Activated CD8-positive, alpha-beta T cell treated with anti-CD3 and anti-CD28 coated beads for 36 hours (primary cell): Measurements from ENCODE around the gene RNF151. TPM values are rescaled to one million over a fixed set of nuclear protein-coding genes. Genes with fewer than 3 reads are reported as not detected.

Experiments used
- ATAC-seq: fragments of 200-7000 bp; cut with Tn5 transposase; one replicate; pipeline ENCODE4 v1.10.0; 2021; ENCODE audit warnings: mild to moderate bottlenecking, moderate library complexity
- CTCF ChIA-PET: fragments of 350-600 bp; sonication (Branson Sonifier 250); formaldehyde crosslinking; loops from one replicate; lab custom pipeline; 2021; ENCODE audit warnings: antibody characterized with exemption; lab: Charles Lee
- POLR2A ChIA-PET: fragments of 350-600 bp; sonication (Branson Sonifier 250); formaldehyde crosslinking; loops from one replicate; lab custom pipeline; 2021; ENCODE audit warnings: antibody characterized with exemption; lab: Charles Lee
- DNase-seq: peaks from one replicate; pipeline ENCODE4 v3.0.0-alpha.2; 2020
- H3K27ac Mint-ChIP-seq: one replicate; pipeline ENCODE4 v1.8.0; 2021; ENCODE audit warnings: mild to moderate bottlenecking, mixed read lengths
- H3K27me3 Mint-ChIP-seq: one replicate; pipeline ENCODE4 v1.8.0; 2021; ENCODE audit warnings: mixed read lengths
- H3K36me3 Mint-ChIP-seq: one replicate; pipeline ENCODE4 v1.8.0; 2021; ENCODE audit warnings: low read depth, mixed read lengths
- H3K4me1 Mint-ChIP-seq: one replicate; pipeline ENCODE4 v1.8.0; 2021; ENCODE audit warnings: low read depth, mixed read lengths
- H3K4me3 Mint-ChIP-seq: one replicate; pipeline ENCODE4 v1.8.0; 2021; ENCODE audit warnings: mild to moderate bottlenecking, moderate library complexity, mixed read lengths
- H3K9me3 Mint-ChIP-seq: one replicate; pipeline ENCODE4 v1.8.0; 2021; ENCODE audit warnings: mixed read lengths
- intact Hi-C: fragments of 100-400 bp; cut with micrococcal nuclease; formaldehyde crosslinking; loops from one replicate; pipeline ENCODE4 v1.10.0; 2022
- total RNA-seq, 2 experiments: library from RNA; stranded (reverse); gene quantifications; one replicate each; pipeline ENCODE4 v1.2.3, GENCODE V29; 2021
- TF ChIP-seq, protein P1 (sequence below): fragments of 200-600 bp; IDR thresholded peaks from one replicate; pipeline ENCODE4 v1.8.0; 2022; ENCODE audit warnings: antibody characterized with exemption, mild to moderate bottlenecking

Gene RNF151
- total RNA-seq, 2 experiments from 2014 or later = not detected

DNA sequence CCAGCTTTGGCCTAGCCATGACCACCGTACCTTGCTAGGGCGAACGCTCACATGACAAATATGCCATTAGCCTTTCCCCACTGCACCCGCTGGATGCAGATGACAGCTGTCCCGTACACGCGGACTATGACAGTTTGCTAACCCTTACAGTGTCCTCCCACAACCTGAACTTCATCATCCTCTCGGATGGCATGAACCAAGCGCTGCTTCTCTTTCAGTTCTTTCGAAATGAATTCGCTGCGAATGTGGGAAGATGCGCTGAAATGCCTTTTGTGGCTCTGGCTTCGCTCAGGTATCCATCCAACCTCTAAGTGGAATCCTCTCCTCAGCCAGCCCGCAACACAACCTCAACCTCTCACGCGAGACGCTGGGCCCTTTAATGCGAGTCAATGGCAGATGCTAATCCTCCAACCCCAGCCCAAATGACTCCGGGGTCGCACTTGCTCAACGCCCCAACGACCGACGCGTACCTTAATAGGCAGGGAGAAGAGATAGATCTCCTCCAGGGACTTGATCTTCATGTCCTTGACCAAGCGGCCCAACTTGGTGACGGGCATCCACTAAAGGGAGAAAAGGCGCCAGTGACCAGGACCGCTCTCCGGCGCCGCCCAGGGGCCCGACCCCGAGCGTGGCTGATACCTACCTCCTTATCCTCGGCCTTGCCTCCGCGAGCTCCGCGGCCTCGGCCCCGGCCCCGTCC lies 2.7 kb upstream of the RNF151 start:
- intact Hi-C loops = no loop called here
- H3K27ac Mint-ChIP-seq = peak overlapping the region; percentile 96
- peak; percentile 40 for DNase-seq
- H3K9me3 Mint-ChIP-seq = no peaks in the 10 kb centered on the region
- TF ChIP-seq, protein P1, sequence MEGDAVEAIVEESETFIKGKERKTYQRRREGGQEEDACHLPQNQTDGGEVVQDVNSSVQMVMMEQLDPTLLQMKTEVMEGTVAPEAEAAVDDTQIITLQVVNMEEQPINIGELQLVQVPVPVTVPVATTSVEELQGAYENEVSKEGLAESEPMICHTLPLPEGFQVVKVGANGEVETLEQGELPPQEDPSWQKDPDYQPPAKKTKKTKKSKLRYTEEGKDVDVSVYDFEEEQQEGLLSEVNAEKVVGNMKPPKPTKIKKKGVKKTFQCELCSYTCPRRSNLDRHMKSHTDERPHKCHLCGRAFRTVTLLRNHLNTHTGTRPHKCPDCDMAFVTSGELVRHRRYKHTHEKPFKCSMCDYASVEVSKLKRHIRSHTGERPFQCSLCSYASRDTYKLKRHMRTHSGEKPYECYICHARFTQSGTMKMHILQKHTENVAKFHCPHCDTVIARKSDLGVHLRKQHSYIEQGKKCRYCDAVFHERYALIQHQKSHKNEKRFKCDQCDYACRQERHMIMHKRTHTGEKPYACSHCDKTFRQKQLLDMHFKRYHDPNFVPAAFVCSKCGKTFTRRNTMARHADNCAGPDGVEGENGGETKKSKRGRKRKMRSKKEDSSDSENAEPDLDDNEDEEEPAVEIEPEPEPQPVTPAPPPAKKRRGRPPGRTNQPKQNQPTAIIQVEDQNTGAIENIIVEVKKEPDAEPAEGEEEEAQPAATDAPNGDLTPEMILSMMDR = no peak
- ChIA-PET POLR2A (interaction anchor here (0.5 to 14.3 kb wide), 29 partner anchors 9 to 804 kb away, joined by 3 to 505 read pairs (median 4); partner anchors contain the start of genes GFER, MEIOB, MSRB1 and NOXO1), CTCF (interaction anchor here (0.9 to 1.4 kb wide), 3 partner anchors 17 to 192 kb away, joined by 3 to 4 read pairs (median 3); partner anchors contain the start of genes GFER and TRAF7)
- peak overlapping the region; percentile 98 for H3K4me3 Mint-ChIP-seq
- no peaks in the 10 kb centered on the region for H3K27me3 Mint-ChIP-seq
- H3K36me3 Mint-ChIP-seq = peaks cover 56% of the 10 kb centered on the region
- peaks cover 36% of the 10 kb centered on the region for H3K4me1 Mint-ChIP-seq
- no peak for ATAC-seq

DNA sequence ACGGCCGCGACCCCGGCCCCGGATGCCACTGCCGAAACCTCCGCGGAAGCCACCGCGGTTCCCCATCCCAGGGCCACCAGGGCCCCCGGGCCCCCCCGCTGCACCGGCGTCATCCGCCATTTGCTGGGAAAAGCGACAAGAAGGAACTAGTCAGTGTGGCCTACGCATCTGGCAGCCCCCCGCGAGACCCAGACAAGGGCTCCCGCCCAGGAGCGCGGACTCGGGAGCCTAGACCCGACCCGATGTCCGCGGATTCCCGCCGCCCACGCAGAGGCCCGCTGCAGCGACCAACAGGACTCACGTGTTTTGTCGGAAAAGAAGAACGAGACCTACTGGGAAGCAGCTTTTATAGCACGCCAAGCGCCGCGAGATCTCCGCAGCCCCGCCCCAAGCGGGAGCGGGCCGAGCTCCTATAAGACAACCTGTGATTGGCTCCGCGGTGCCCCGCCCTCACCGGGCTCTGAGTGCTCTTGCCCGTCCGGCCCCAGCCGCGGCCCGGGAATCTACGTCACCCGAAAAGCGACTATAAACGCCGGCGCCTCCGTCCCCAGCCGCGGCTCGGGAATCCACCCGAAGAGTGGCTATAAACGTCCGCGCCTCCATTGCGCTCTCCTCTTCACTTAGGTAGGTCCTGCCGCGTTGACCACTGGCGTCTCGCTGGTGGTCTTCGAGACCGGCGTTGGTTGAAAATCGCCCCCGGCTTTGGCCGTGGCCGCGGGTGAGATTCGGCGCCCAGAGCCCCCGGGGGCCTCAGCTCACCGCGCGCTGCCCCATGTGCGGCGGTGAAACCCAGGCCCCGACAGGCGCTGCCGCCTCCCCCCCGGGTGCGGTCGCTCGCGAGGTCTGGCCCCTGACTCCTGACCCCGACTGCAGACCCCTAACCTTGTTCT lies 1.9 kb upstream of the RNF151 start, which contains the start of gene RPS2:
TSS of gene RPS2 (minus strand) at position 321 of the 890 bp plus-strand sequence. CDS start at position 120, 201 bp downstream.
- ChIA-PET CTCF (interaction anchor here (0.9 to 1.4 kb wide), 4 partner anchors 18 to 191 kb away, joined by 3 to 4 read pairs (median 3); partner anchors contain the start of genes GFER and TRAF7), POLR2A (interaction anchor here (0.6 to 14.3 kb wide), 35 partner anchors 10 to 803 kb away, joined by 3 to 505 read pairs (median 3); partner anchors contain the start of genes GFER, MEIOB, MSRB1 and NME3)
- TF ChIP-seq, protein P1 = no peak
- H3K27ac Mint-ChIP-seq = peak within 1 kb of the TSS; percentile 96
- no peaks in the 10 kb centered on the region for H3K27me3 Mint-ChIP-seq
- intact Hi-C loops = no loop called here
- H3K36me3 Mint-ChIP-seq = peaks cover 55% of the 10 kb centered on the region
- no peaks in the 10 kb centered on the region for H3K9me3 Mint-ChIP-seq
- peaks cover 33% of the 10 kb centered on the region for H3K4me1 Mint-ChIP-seq
- ATAC-seq (peak; percentile 87), DNase-seq (peak; percentile 99)
- peak within 1 kb of the TSS; percentile 98 for H3K4me3 Mint-ChIP-seq

DNA sequence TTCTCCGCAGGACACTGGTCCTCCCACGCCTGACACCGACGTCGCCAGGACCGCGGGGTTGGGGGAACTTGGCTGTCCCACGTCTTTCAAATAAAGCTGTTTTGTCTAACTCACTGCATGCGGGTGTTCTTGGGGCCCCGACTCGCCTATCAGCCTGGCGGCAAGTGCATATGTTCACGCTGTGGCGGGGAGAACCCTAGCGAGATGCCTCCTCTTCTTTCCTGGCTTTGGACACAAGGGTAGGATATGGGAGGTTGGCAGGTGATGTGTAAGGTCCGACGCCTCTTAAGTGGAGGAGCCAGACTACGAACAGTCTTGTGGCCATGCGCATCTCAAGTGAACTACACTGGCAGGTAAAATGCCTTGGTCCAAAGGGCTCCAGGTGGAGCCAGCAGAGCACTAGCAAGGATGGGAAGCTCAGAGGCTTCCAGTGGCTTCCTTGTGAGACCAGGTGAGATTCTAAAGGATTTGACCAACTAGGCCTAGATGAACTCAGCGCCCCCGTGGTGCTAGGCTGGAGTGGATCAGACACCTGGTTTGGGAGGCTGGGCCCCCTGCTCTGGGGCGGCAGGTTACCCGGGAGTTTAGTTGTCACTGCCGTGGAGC lies 1.2 kb upstream of the RNF151 start:
- ATAC-seq = no peak
- intact Hi-C loops = no loop called here
- peak; percentile 31 for DNase-seq
- no peaks in the 10 kb centered on the region for H3K9me3 Mint-ChIP-seq
- ChIA-PET CTCF (interaction anchor here (1.0 to 1.4 kb wide), 2 partner anchors 19 to 38 kb away, joined by 3 to 4 read pairs; partner anchors contain the start of gene GFER), POLR2A (interaction anchor here (0.7 to 14.3 kb wide), 24 partner anchors 10 to 250 kb away, joined by 3 to 505 read pairs (median 4); partner anchors contain the start of genes EME2, GFER, MRPS34 and MSRB1)
- H3K4me3 Mint-ChIP-seq = peak overlapping the region; percentile 98
- H3K27me3 Mint-ChIP-seq = no peaks in the 10 kb centered on the region
- TF ChIP-seq, protein P1 = no peak
- peaks cover 49% of the 10 kb centered on the region for H3K36me3 Mint-ChIP-seq
- peak overlapping the region; percentile 96 for H3K27ac Mint-ChIP-seq
- H3K4me1 Mint-ChIP-seq = peaks cover 31% of the 10 kb centered on the region

DNA sequence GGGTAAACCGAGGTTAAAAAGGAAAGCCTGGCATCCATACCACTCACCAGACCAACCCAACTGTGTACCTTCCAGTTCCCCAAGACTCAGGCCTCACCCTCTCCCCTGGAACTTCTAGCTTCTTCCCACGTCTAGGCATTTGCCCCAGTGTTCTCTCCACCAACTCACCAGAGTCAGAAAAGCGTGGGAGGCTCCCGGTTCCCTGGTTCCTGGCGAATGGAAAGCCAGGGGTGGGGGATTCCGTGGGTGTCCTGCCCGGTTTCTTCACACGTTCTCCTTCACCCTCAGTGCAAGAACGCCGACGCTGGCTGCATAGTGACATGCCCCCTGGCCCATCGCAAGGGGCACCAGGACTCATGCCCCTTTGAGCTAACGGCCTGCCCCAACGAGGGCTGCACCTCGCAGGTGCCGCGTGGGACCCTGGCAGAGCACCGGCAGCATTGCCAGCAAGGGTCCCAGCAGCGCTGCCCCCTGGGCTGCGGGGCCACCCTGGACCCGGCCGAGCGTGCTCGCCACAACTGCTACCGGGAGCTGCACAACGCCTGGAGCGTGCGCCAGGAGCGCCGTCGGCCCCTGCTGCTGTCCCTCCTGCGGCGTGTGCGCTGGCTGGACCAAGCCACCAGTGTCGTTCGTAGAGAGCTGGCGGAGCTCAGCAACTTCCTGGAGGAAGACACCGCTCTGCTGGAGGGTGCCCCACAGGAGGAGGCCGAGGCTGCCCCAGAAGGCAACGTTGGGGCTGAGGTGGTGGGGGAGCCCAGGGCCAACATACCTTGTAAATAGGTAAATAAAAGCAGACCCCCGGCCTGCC lies 1.7 kb downstream of the RNF151 start:
- POLR2A ChIA-PET = interaction anchor here (7.6 to 14.3 kb wide), 2 partner anchors 16 to 185 kb away, joined by 80 to 505 read pairs; partner anchors contain the start of genes GFER, NOXO1, SYNGR3 and TBL3
- H3K36me3 Mint-ChIP-seq = peaks cover 33% of the 10 kb centered on the region
- H3K4me1 Mint-ChIP-seq = peaks cover 23% of the 10 kb centered on the region
- no peaks in the 10 kb centered on the region for H3K27me3 Mint-ChIP-seq
- no peak for DNase-seq
- CTCF ChIA-PET = interaction anchor here (0.6 kb wide), 1 partner anchor 36 kb away, joined by 3 read pairs; no protein-coding TSS in a partner anchor
- no peak overlapping the region for H3K27ac Mint-ChIP-seq
- intact Hi-C loops = no loop called here
- no peak for ATAC-seq
- H3K9me3 Mint-ChIP-seq = no peaks in the 10 kb centered on the region
- TF ChIP-seq, protein P1 = no peak
- H3K4me3 Mint-ChIP-seq = no peak overlapping the region
